ENCODE results near the gene NKIRAS2. TPM values are rescaled to one million over a fixed set of nuclear protein-coding genes. Genes with fewer than 3 reads are reported as not detected.

Gene NKIRAS2
- total and polyA plus RNA-seq, 2 of the 13 experiments (the other 11 are each of a cell fraction or from before 2014, with no cell fraction given): 27.9 to 42.0 TPM

DNA sequence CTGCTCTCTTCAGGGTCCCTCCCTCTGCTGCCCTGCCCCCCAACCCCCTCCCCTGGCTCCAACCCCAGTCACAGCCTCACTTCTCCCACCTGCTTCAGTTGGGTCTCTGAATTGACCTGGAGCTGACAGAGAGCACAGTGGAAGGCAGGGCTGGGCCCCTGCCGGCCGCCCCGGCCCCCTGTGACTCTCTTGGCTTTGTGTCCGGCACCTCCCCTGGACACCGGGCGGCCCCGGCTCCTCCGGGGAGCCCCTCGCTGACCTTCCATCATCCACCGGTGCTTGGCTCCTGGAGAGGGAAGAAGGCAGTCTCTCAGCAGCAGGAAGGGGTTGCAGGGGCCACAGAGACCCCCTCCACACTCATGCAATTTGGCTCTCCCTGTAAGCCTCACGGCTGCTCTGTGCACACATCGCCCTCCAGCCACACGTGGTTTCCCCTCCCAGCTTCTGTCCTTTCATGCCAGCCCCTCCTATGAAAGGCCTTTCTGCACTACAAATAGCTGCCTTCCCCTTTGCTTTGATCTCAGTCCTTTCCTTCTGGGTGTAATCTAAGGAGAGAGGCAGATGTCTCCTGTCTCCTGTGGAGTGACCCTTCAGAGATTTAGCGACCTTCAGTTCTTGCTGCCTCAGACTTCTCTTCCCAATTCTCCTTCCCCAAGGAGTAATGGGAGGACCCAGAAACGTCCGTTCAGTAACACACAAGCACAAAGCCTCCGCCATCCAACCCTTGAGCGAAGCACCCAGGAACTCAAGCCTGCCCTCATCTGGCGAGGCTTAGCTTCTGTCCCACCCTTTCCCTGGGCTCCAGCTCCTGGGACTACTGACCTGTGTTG lies 8.3 kb downstream of the NKIRAS2 start:
- POLR2A ChIA-PET: interaction anchor here (0.9 to 2.9 kb wide), 14 partner anchors 8 to 93 kb away, joined by 3 to 37 read pairs (median 4); partner anchors contain the start of genes CNP, DHX58, DNAJC7 and KAT2A
- peak overlapping the region in 2 of 3 experiments; percentile 8 to 63; a peak in 4 of 6 replicates for H3K4me3 ChIP-seq (replicated peaks in 1 of 3; ENCODE audit: insufficient read depth in 1 of 3, low read depth in 2 of 3, low read length in 3 of 3)
- CTCF ChIA-PET (ENCODE audit: low intra/inter-chr PET ratio, low total read pairs): interaction anchor here (1.1 to 2.5 kb wide), 4 partner anchors 14 to 89 kb away, joined by 3 to 26 read pairs (median 6); no protein-coding TSS in a partner anchor
- peaks cover 5 to 12% of the 10 kb centered on the region in 2 experiments for H3K36me3 ChIP-seq (replicated peaks in 1 of 2; ENCODE audit: control insufficient read depth in 1 of 2, insufficient read depth in 2 of 2, low read length in 2 of 2)
- H3K4me1 ChIP-seq (ENCODE audit: insufficient read depth, low read length): peaks cover 61% of the 10 kb centered on the region
- ATAC-seq: peak; percentile 88
- H4K20me1 ChIP-seq (ENCODE audit: insufficient read depth, low read length): no peaks in the 10 kb centered on the region
- H3K9ac ChIP-seq (ENCODE audit: insufficient read depth, low read depth, low read length): peak overlapping the region; percentile 41
- no peaks in the 10 kb centered on the region for H3K27me3 ChIP-seq (ENCODE audit: control insufficient read depth in 1 of 2, insufficient read depth in 2 of 2, low read length in 2 of 2)
- H2AFZ ChIP-seq (ENCODE audit: low read length): peak overlapping the region; percentile 92
- H3K4me2 ChIP-seq (ENCODE audit: low read depth, low read length): peak overlapping the region; percentile 91
- no TSS peak for BruUV-seq (replicated peaks)
- FAIRE-seq: peak; percentile 97
- no peak overlapping the region for H3K27ac ChIP-seq (ENCODE audit: extremely low read length, insufficient read depth, low read length)
- DNase-seq (ENCODE audit: low spot score): peak; percentile 79
- no peaks in the 10 kb centered on the region for H3K9me3 ChIP-seq (ENCODE audit: low read length)
- intact Hi-C loops (cut with micrococcal nuclease; ENCODE audit: unreplicated experiment): loop anchor here (1.0 kb wide), 1 partner anchor 65 kb away; no protein-coding TSS in a partner anchor
- no peaks in the 10 kb centered on the region for H3K79me2 ChIP-seq (ENCODE audit: insufficient read depth, low read length)
- 44% methylated on average over 19 of the region's 19 CpGs for WGBS (ENCODE audit: low lambda C conversion rate)
- in situ Hi-C loops (cut with HindIII; ENCODE audit: extremely low pct_ligation_motif_present, low pct_unique_long_range_greater_than_20kb): loop anchor here (5.0 kb wide), 1 partner anchor 84 kb away; the partner anchor contains the start of gene DHX58
- TF ChIP-seq MED1 (CRISPR knock-in tag; IDR thresholded peaks at IDR 0.05) (no peak), FOXA1 (IDR thresholded peaks at IDR 0.05) (no peak), FOXA1 (CRISPR knock-in tag; IDR thresholded peaks at IDR 0.05) (no peak), ATM (IDR thresholded peaks at IDR 0.05; ENCODE audit: borderline replicate concordance) (no peak), KDM2A (CRISPR knock-in tag; IDR thresholded peaks at IDR 0.05; ENCODE audit: borderline replicate concordance, low read depth) (peak; percentile 77), ZBTB1 (CRISPR knock-in tag; IDR thresholded peaks at IDR 0.05; ENCODE audit: borderline replicate concordance) (no peak), TARDBP (CRISPR knock-in tag; IDR thresholded peaks at IDR 0.05) (peak; percentile 38; the same call in 1 of the 2 replicates), ARID4A (CRISPR knock-in tag; IDR thresholded peaks at IDR 0.05; ENCODE audit: borderline replicate concordance) (peak; percentile 31; the same call in 1 of the 2 replicates), CAMTA2 (CRISPR knock-in tag; IDR thresholded peaks at IDR 0.05; ENCODE audit: borderline replicate concordance) (no peak), CHCHD3 (CRISPR knock-in tag; IDR thresholded peaks at IDR 0.05) (no peak), FLYWCH1 (CRISPR knock-in tag; IDR thresholded peaks at IDR 0.05) (no peak), ZFP41 (CRISPR knock-in tag; IDR thresholded peaks at IDR 0.05; ENCODE audit: borderline replicate concordance) (no peak), EP300 (IDR thresholded peaks at IDR 0.05; ENCODE audit: low read depth in 2 of 2, low read length in 2 of 2) (no peak), EP300 (CRISPR knock-in tag; IDR thresholded peaks at IDR 0.05; ENCODE audit: borderline replicate concordance) (0 out of 2 replicates have a peak, but pooled peaks have one; percentile 10), ELF1 (CRISPR knock-in tag; IDR thresholded peaks at IDR 0.05) (no peak; the same call in 1 of the 2 replicates)
- TF ChIP-seq, protein P1, sequence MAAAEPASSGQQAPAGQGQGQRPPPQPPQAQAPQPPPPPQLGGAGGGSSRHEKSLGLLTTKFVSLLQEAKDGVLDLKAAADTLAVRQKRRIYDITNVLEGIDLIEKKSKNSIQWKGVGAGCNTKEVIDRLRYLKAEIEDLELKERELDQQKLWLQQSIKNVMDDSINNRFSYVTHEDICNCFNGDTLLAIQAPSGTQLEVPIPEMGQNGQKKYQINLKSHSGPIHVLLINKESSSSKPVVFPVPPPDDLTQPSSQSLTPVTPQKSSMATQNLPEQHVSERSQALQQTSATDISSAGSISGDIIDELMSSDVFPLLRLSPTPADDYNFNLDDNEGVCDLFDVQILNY (CRISPR knock-in tag; conservative IDR thresholded peaks at IDR 0.05): no peak
- TF ChIP-seq, protein P2, sequence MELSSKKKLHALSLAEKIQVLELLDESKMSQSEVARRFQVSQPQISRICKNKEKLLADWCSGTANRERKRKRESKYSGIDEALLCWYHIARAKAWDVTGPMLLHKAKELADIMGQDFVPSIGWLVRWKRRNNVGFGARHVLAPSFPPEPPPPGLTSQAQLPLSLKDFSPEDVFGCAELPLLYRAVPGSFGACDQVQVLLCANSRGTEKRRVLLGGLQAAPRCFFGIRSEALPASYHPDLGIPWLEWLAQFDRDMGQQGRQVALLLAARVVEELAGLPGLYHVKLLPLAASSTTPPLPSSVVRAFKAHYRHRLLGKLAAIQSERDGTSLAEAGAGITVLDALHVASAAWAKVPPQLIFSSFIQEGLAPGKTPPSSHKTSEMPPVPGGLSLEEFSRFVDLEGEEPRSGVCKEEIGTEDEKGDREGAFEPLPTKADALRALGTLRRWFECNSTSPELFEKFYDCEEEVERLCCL (CRISPR knock-in tag; IDR thresholded peaks at IDR 0.05; ENCODE audit: borderline replicate concordance): no peak

Measured in HepG2 (cell line).